Activated T-helper 9 cell treated with anti-CD3 and anti-CD28 coated beads, Interleukin-2, amount 50 U/mL, for 16 hours (primary cell): ENCODE results near the gene GPAT3.

Experiments used
- DNase-seq: peaks from one replicate; pipeline ENCODE4 v3.0.0-alpha.2; 2020; ENCODE audit warnings: low read depth

Gene GPAT3

GRCh38 chr4:83644677-83645659 lies 109.1 kb downstream of the GPAT3 start:
- DNase-seq, result no peak

DNA sequence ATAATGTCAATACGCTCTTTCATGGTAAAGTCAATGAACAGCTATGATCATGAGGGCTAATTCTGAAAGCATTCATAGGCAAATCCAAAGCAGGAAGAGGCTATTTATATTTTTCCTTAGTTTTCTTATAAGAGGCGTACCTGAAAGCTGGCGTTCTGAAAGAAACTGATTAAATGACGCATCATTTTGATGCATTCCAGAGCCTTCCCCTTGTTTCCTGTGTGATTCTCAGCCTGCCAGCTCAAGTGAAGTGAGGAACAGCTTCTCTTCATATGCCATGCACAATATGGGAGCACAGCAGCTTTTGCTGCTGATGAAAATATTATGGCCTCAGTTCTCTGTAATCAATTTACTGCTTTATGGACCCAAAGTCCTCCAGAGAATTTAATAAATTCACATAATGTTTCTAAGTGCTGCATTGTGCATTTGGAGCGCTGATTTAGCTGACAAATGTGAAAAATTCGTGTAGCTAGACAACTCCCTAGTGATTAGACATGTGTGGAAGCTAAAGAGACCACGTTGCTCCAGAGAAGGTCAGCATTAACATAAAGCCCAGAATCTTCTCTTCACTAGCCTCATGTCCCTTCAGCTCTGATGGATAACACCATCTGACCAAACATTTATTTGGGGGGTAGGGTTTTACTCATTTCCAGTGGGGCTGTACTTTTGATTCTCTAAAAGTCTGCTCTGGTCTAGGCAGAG lies 110.8 kb downstream of the GPAT3 start:
- DNase-seq, result no peak

DNA sequence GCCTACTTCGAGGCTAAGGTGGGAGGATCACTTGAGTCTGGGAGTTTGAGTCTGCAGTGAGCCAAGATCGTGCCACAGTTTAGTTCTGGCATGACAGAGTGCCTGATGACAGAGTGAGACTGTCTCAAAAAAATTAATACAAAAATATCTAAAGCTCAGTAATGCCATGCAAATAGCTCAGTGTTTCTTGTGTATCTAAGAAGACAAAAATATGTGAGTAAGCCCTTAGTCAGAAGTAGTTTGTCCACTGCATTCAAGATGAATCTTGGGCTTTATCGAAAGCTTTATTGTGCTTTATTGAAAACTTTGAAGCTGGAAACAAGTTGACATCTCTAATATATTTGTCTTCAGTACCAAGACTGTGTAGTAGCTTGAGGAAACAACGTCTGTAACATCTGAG lies 115.9 kb downstream of the GPAT3 start:
- DNase-seq, result no peak
